GM12878 (cell line): ENCODE measurements around the gene PHKB. TPM values are rescaled to one million over a fixed set of nuclear protein-coding genes. Genes with fewer than 3 reads are reported as not detected.

Source experiments
- ATAC-seq: fragments of 200-7000 bp; cut with Tn5 transposase; 3 replicates; pipeline ENCODE4 v1.9.1; 2020; ENCODE audit warnings: mild to moderate bottlenecking, moderate library complexity
- BruUV-seq: library from RNA; stranded (reverse); fragments of 400-500 nt; replicated peaks from 2 replicates; lab custom pipeline; 2021; lab: Mats Ljungman, UMichigan
- CTCF ChIA-PET: fragments of 300-600 bp; sonication (Branson Sonifier 250); formaldehyde crosslinking; extraction: SDS; loops from one replicate; lab custom pipeline; 2021; ENCODE audit warnings: inconsistent platforms; lab: Yijun Ruan, JAX
- POLR2A ChIA-PET: fragments of 350-600 bp; formaldehyde crosslinking; extraction: SDS; loops from one replicate; lab custom pipeline; 2021; ENCODE audit warnings: inconsistent platforms; lab: Charles Lee
- RAD21 ChIA-PET: fragments of 300-600 bp; sonication (Branson Sonifier 250); formaldehyde crosslinking; loops from one replicate; lab custom pipeline; 2023; ENCODE audit warnings: antibody characterized with exemption; ENCODE audit not compliant: unreplicated experiment; lab: Charles Lee
- SMC1A ChIA-PET: fragments of 300-600 bp; sonication (Branson Sonifier 250); formaldehyde crosslinking; loops from one replicate; lab custom pipeline; 2023; ENCODE audit not compliant: unreplicated experiment, uncharacterized antibody; lab: Charles Lee
- DNase-seq: peaks from one replicate; pipeline ENCODE4 v3.0.0-alpha.2; 2011; ENCODE audit warnings: low read depth, low spot score
- FAIRE-seq: peaks from 3 replicates; lab custom pipeline; 2011; peaks lifted over from hg19 to GRCh38; lab: Jason Lieb, UNC
- H2AFZ ChIP-seq: 2 replicates; pipeline ENCODE4 v1.6.0; 2011; ENCODE audit warnings: low read depth, low read length, control low read depth; ENCODE audit not compliant: control insufficient read depth
- H3K27ac ChIP-seq: 2 replicates; pipeline ENCODE4 v1.5.1; 2011; ENCODE audit warnings: control low read depth; ENCODE audit not compliant: control insufficient read depth, insufficient read depth
- H3K27me3 ChIP-seq, 2 experiments: replicated peaks in 1 of 2; 2 replicates each; pipeline versions ENCODE4 v1.6.0 to v1.6.1; 2011; ENCODE audit warnings: low read length in 1 of 2; ENCODE audit not compliant: control insufficient read depth in 2 of 2, insufficient read depth in 2 of 2
- H3K36me3 ChIP-seq, 2 experiments: 2 replicates each; pipeline ENCODE4 v1.5.1; 2011; ENCODE audit warnings: low read length in 1 of 2; ENCODE audit not compliant: control insufficient read depth in 2 of 2, insufficient read depth in 2 of 2
- H3K4me1 ChIP-seq: 2 replicates; pipeline ENCODE4 v1.6.1; 2011; ENCODE audit warnings: mild to moderate bottlenecking, low read length, moderate library complexity, mixed read lengths; ENCODE audit not compliant: control insufficient read depth, insufficient read depth
- H3K4me2 ChIP-seq: 2 replicates; pipeline ENCODE4 v1.6.0; 2011; ENCODE audit warnings: control low read depth; ENCODE audit not compliant: control insufficient read depth, insufficient read depth
- H3K4me3 ChIP-seq: fragments of 200-600 bp; sonication (generic); 2 replicates; pipeline ENCODE4 v1.5.1; 2016
- H3K79me2 ChIP-seq: 2 replicates; pipeline ENCODE4 v1.6.0; 2011; ENCODE audit warnings: low read length; ENCODE audit not compliant: control insufficient read depth, insufficient read depth
- H3K9ac ChIP-seq: 2 replicates; pipeline ENCODE4 v1.8.0; 2011; ENCODE audit warnings: low read length, control low read depth, mixed read lengths; ENCODE audit not compliant: control insufficient read depth, insufficient read depth
- H3K9me3 ChIP-seq: replicated peaks from 3 replicates; pipeline ENCODE4 v1.5.1; 2011; ENCODE audit warnings: mild to moderate bottlenecking, low read length; ENCODE audit not compliant: control insufficient read depth, insufficient read depth
- H4K20me1 ChIP-seq: 2 replicates; pipeline ENCODE4 v1.6.0; 2011; ENCODE audit not compliant: control insufficient read depth, insufficient read depth
- CREM ChIP-seq: IDR thresholded peaks from 2 replicates; pipeline ENCODE4 v1.6.1; 2014; ENCODE audit warnings: antibody characterized with exemption, low read depth
- CTCF ChIP-seq, 3 experiments: IDR thresholded peaks in 2 of 3; conservative IDR thresholded peaks in 1 of 3; 2 replicates each; pipeline ENCODE4 v1.5.1; 2011; ENCODE audit warnings: low read depth in 3 of 3, low read length in 3 of 3, mild to moderate bottlenecking in 3 of 3, control low read depth in 2 of 3, moderate library complexity in 2 of 3, inconsistent platforms in 1 of 3, mixed read lengths in 1 of 3; ENCODE audit not compliant: control insufficient read depth in 2 of 3, insufficient read depth in 1 of 3; ENCODE audit errors: extremely low read depth in 1 of 3
- SMAD1 ChIP-seq: fragments of 450-650 bp; IDR thresholded peaks from 2 replicates; pipeline ENCODE4 v1.6.1; 2018; ENCODE audit warnings: mild to moderate bottlenecking, low read depth; ENCODE audit not compliant: partially characterized antibody
- SREBF2 ChIP-seq: IDR thresholded peaks from 2 replicates; pipeline ENCODE4 v1.6.1; 2012; ENCODE audit warnings: mild to moderate bottlenecking, low read length
- SRF ChIP-seq, 2 experiments: IDR thresholded peaks; 2 replicates each; pipeline ENCODE4 v1.6.1; 2011; ENCODE audit warnings: low read depth in 2 of 2, low read length in 2 of 2, mild to moderate bottlenecking in 1 of 2, moderate library complexity in 1 of 2
- TAF1 ChIP-seq: IDR thresholded peaks from 2 replicates; pipeline ENCODE4 v1.6.1; 2011; ENCODE audit warnings: mild to moderate bottlenecking, low read depth, low read length, borderline replicate concordance
- TBL1XR1 ChIP-seq: IDR thresholded peaks from 2 replicates; pipeline ENCODE4 v1.6.1; 2012; ENCODE audit warnings: low read depth, low read length, improper control_type of control experiment
- USF2 ChIP-seq: IDR thresholded peaks from 2 replicates; pipeline ENCODE4 v1.6.1; 2011; ENCODE audit warnings: low read depth, low read length, improper control_type of control experiment, borderline replicate concordance
- YY1 ChIP-seq: IDR thresholded peaks from 2 replicates; pipeline ENCODE4 v1.6.1; 2011; ENCODE audit warnings: low read depth, mild to moderate bottlenecking, low read length
- WGBS: methylation state at CpG from one replicate; pipeline ENCODE4 v1.1.6; 2016; ENCODE audit warnings: low lambda C conversion rate; ENCODE audit not compliant: insufficient replicate concordance, insufficient coverage; ENCODE audit errors: missing lambda C conversion rate; 5-methylcytosine and 5-hydroxymethylcytosine counted together
- in situ Hi-C: fragments of 300-500 bp; cut with MboI; formaldehyde crosslinking; loops from 9 replicates; pipeline ENCODE4 v1.14.3; 2018; ENCODE audit warnings: mixed read lengths
- intact Hi-C: fragments of 100-400 bp; cut with micrococcal nuclease; formaldehyde crosslinking; loops from one replicate; pipeline ENCODE4 v1.14.2; 2022; ENCODE audit not compliant: unreplicated experiment
- polyA plus RNA-seq, 11 experiments: library from polyadenylated mRNA; depleted of rRNA in 4 of 11; unstranded in 6 of 11; stranded (reverse) in 5 of 11; fragments of >200 nt; fragmentation: Nextera tagmentation in 4 of 11; fragmentation: Illumina TruSeq in 1 of 11; extraction: Ambion mirVana in 4 of 11; extraction: Trizol in 1 of 11; gene quantifications; 1 replicate in 1 of 11; 2 replicates in 10 of 11; pipeline versions ENCODE4 v1.2.1 to v1.2.3, GENCODE V29; 2011 to 2016; ENCODE audit warnings: inconsistent platforms in 2 of 11, missing spikeins in 2 of 11, low read depth in 1 of 11
- total RNA-seq, 4 experiments: library from RNA; depleted of rRNA in 3 of 4; stranded (reverse); fragments of >200 nt in 3 of 4; fragmentation: Illumina TruSeq in 1 of 4; extraction: Trizol in 1 of 4; gene quantifications; 2 replicates each; pipeline versions ENCODE4 v1.2.1 to v1.2.3, GENCODE V29; 2013 to 2021
- TF ChIP-seq, protein P1 (sequence below): fragments of 450-650 bp; IDR thresholded peaks from 2 replicates; pipeline ENCODE4 v1.6.1; 2018; ENCODE audit warnings: mild to moderate bottlenecking, low read depth, moderate library complexity; ENCODE audit not compliant: partially characterized antibody
- TF ChIP-seq, protein P2 (sequence below): fragments of 450-650 bp; formaldehyde crosslinking; IDR thresholded peaks from 2 replicates; pipeline ENCODE4 v1.4.0; 2022; ENCODE audit warnings: mild to moderate bottlenecking, moderate library complexity

The PHKB gene
- total and polyA plus RNA-seq, 10 of the 15 experiments (the other 5 are each of a cell fraction or from before 2014, with no cell fraction given), result 14.2 to 65.6 (median 37.0) TPM

DNA sequence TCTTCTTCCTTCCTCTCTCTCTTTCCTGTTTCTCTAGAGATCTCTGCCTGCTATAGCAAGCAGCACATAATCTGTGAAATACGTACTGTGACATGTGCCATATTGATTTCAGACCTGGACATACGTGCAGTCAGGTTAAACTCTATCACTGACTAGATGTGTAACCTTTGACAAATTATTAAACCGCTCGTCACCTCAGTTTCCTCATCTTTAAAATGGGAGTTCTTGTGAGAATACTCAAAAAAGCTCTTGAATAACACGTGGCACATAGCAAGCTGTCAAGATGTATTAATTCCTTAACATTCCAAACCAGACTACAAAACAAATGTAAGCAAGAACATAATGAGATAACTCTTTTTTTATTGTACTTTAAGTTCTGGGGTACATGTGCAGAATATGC, 170.0 kb downstream of the PHKB start:
- ChIA-PET RAD21 (no interaction called here), CTCF (no interaction called here), SMC1A (interaction anchor here (0.7 kb wide), 1 partner anchor 104 kb away, joined by 3 read pairs; no protein-coding TSS in a partner anchor), POLR2A (no interaction called here)
- Histone ChIP-seq H3K36me3 (peaks cover 2% of the 10 kb centered on the region in 2 experiments; a peak in 3 of 4 replicates), H2AFZ (no peak overlapping the region), H3K9me3 (no peaks in the 10 kb centered on the region; the same call in 2 of the 3 replicates), H4K20me1 (no peaks in the 10 kb centered on the region), H3K27me3 (no peaks in the 10 kb centered on the region), H3K4me2 (no peak overlapping the region), H3K27ac (no peak overlapping the region), H3K4me1 (no peaks in the 10 kb centered on the region), H3K4me3 (no peak overlapping the region), H3K79me2 (no peaks in the 10 kb centered on the region), H3K9ac (no peak overlapping the region)
- intact Hi-C loops, result no loop called here
- WGBS, result 97% methylated on average over 5 of the region's 5 CpGs
- FAIRE-seq (no peak), ATAC-seq (no peak), DNase-seq (no peak)
- in situ Hi-C loops, result no loop called here
- BruUV-seq, result no TSS peak
- TF ChIP-seq TAF1 (no peak), SRF (IDR thresholded peaks at IDR 0.05; ENCODE audit: low read depth in 2 of 2, low read length in 2 of 2) (no peak), USF2 (no peak), CTCF (IDR thresholded peaks at IDR 0.05 in 2 of 3, conservative IDR thresholded peaks at IDR 0.05 in 1 of 3; ENCODE audit: control insufficient read depth in 2 of 3, extremely low read depth in 1 of 3, insufficient read depth in 1 of 3, low read depth in 3 of 3, low read length in 3 of 3) (no peak), YY1 (no peak), TBL1XR1 (no peak), SREBF2 (no peak), SMAD1 (no peak), CREM (no peak)
- TF ChIP-seq, protein P1, sequence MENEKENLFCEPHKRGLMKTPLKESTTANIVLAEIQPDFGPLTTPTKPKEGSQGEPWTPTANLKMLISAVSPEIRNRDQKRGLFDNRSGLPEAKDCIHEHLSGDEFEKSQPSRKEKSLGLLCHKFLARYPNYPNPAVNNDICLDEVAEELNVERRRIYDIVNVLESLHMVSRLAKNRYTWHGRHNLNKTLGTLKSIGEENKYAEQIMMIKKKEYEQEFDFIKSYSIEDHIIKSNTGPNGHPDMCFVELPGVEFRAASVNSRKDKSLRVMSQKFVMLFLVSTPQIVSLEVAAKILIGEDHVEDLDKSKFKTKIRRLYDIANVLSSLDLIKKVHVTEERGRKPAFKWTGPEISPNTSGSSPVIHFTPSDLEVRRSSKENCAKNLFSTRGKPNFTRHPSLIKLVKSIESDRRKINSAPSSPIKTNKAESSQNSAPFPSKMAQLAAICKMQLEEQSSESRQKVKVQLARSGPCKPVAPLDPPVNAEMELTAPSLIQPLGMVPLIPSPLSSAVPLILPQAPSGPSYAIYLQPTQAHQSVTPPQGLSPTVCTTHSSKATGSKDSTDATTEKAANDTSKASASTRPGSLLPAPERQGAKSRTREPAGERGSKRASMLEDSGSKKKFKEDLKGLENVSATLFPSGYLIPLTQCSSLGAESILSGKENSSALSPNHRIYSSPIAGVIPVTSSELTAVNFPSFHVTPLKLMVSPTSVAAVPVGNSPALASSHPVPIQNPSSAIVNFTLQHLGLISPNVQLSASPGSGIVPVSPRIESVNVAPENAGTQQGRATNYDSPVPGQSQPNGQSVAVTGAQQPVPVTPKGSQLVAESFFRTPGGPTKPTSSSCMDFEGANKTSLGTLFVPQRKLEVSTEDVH, result no peak
- TF ChIP-seq, protein P2, sequence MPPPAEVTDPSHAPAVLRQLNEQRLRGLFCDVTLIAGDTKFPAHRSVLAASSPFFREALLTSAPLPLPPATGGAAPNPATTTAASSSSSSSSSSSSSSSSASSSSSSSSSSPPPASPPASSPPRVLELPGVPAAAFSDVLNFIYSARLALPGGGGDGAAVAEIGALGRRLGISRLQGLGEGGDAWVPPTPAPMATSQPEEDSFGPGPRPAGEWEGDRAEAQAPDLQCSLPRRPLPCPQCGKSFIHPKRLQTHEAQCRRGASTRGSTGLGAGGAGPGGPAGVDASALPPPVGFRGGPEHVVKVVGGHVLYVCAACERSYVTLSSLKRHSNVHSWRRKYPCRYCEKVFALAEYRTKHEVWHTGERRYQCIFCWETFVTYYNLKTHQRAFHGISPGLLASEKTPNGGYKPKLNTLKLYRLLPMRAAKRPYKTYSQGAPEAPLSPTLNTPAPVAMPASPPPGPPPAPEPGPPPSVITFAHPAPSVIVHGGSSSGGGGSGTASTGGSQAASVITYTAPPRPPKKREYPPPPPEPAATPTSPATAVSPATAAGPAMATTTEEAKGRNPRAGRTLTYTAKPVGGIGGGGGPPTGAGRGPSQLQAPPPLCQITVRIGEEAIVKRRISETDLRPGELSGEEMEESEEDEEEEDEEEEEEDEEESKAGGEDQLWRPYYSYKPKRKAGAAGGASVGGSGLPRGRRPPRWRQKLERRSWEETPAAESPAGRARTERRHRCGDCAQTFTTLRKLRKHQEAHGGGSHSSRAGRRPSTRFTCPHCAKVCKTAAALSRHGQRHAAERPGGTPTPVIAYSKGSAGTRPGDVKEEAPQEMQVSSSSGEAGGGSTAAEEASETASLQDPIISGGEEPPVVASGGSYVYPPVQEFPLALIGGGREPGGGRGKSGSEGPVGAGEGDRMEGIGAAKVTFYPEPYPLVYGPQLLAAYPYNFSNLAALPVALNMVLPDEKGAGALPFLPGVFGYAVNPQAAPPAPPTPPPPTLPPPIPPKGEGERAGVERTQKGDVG, result no peak
